HG02852 (cell line): ENCODE results near the gene IMPA2.
"Not testable (repeated sequence)": the region's sequence is repeated elsewhere in the genome, so short reads cannot be mapped to it uniquely, and the experiment has no call there.

ENCODE experiments used
- ATAC-seq: cut with Tn5 transposase; IDR thresholded peaks from one replicate; pipeline ENCODE4 v1.9.1; 2021; ENCODE audit warnings: mild to moderate bottlenecking, moderate library complexity; ENCODE audit not compliant: unreplicated experiment

Gene IMPA2

GRCh38 chr18:11981192-11981542, at the start of gene IMPA2:
TSS of gene IMPA2 (plus strand) at chr18:11981507. CDS start at chr18:11981670, 163 bp downstream.
- ATAC-seq: peak; percentile 41

GRCh38 chr18:11932393-11932792, 48.9 kb upstream of the IMPA2 start:
- ATAC-seq: no peak

- no peak for ATAC-seq
These were observed 43.3 kb upstream of the IMPA2 start for GRCh38 chr18:11937874-11938478.

- no peak for ATAC-seq
These were observed 40.4 kb upstream of the IMPA2 start for GRCh38 chr18:11940956-11941355.

DNA sequence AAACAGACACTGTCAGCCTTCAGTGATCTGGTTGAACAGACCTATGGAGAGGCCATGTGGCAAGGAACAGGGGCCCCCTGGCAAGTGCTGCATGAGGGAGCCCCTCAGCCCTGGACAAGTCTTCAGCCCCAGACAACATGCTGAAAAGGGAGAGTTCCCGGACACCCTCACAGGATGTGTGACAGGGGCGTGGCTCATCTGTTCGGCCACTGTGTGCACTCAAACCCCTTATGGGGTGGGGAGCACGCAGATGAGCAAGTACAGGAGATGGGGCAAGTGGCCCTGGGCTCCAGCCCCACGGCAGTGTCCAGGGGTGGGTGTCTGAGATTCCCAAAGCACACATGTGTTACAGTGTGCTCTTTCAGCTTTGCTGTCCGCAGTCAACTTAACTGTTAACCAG, 37.8 kb upstream of the IMPA2 start:
- ATAC-seq: no peak

- ATAC-seq: no peak
These were observed 37.1 kb upstream of the IMPA2 start for GRCh38 chr18:11944252-11944651.

DNA sequence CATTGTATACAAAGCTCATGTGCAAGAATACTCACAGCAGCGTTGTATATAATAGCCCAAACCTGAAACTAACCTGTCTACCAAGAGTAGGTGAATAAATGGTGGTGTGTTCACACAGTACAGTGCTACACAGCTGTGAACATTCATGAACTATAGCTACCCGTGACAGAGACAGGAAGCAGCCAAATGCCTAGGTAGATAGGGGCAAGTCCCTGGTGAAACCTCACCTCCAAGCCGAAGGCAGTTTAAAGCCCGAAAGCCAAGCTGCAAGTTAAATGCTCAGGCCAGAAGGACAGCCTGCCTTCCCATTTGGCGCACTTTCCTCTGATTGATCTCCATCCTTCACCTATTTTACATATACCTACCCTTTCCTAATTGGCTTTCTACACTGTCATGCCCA, 36.5 kb upstream of the IMPA2 start:
- ATAC-seq: no peak

DNA sequence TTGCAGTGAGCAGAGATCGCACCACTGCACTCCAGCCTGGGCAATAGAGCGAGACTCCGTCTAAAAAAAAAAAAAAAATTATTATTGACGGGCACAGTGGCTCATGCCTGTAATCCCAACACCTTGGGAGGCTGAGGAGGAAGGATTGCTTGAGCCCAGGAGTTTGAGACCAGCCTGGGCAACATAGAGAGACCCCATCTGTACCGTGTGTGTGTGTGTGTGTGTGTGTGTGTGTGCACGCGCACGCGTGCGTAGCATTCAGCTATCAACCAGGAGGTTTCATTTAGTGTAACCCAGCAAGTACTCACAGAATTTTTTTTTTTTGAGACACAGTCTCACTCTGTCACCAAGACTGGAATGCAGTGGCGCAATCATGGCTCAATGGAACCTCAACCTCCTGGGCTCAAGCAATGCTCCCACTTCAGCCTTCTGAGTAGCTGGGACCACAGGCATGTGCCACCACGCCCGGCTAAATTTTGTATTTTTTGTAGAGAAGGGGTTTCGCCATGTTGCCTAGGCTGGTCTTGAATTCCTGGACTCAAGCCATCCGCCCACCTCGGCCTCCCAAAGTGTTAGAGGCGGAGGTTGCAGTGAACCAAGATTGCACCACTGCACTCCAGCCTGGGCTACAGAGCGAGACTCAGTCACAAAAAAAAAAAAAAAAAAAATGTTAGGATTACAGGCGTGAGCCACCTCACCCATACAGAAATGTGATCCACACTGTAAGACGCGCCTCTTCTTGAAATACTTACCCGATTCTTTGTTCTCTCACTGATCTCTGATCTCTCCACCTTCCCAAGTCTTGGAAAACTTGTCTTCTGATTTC, 35.3 kb upstream of the IMPA2 start:
- not testable (repeated sequence) for ATAC-seq

- ATAC-seq: peak; percentile 17
These were observed 34.6 kb upstream of the IMPA2 start for GRCh38 chr18:11946756-11947155.

DNA sequence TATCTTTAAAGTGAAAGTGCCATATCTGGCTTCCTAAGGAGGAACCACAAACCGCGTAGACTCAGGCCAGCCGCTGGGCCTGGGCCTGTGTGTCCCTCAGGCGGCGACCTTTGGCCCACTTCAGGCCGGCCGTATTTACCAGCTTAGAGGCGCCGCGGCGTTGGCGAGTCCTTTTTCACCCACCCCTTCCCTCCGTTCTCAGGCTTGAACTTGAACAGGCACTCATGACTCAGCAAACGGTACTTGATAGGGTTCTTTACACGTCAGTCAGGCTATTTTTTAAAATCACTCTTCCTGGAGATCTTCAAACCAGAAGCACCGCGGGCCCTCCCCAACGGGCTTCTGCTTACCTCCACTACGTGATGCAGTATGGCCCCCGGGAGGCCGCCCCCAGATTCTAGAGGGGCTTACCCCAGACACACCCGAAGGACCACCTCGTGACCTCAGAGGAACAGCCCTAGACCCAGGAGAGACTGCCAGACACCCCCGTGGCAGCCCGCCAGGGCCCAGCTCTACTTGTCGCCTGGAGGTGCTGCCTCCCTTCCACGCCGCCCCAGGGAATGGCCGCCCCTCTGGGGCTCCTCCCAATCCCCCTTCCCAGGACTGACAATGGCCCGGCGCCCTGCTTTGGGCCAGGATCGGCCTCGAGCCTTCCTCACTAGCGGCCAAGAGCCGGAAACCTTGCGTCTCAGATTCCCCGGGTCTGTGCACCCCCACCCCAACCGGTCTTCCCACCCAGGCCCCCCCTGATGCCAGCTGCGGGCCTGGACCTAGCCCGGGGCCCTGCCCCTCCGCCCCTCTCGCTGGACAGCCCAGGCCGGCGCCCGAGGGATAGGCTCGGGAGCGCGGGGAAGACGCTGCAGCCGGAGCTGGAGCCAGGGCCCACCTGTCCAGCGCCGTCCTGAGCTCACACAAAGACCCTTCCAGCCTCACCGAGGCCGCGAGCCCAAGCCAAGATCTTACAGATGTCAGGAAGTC, 33.8 kb upstream of the IMPA2 start:
- peak; percentile 89 for ATAC-seq

DNA sequence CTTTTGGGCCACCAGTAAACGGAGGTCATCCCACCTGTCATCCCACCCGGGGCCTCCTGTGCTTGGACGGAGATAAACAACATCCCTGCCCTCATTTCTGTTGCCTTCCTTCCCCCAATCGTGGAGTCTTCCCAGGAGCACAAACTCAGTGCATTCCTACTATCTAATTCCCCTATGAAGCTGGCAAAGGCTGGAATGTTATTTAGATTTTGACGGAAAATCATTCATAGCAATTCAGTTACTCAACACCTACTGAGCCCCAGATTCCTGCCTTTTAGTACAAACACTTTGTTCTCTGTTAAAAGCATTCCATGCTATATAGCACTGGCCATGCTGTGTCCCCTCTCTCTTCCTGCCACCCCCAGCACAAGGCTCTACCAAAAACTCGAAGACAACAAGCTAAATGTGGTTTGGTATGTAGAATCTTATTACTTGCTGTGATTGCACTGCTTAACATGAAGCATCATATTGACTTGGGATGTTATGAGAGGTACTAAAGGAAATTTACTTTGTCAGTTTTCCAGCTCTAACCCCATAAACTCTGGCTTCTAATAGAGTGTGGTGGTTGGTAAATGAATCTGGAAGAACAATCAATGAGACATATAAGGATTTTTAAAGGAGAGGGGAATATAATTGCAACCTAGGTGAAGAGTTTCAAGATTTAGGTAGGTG, 32.3 kb upstream of the IMPA2 start:
- no peak for ATAC-seq

- no peak for ATAC-seq
These were observed 30.5 kb upstream of the IMPA2 start for GRCh38 chr18:11950824-11951223.

DNA sequence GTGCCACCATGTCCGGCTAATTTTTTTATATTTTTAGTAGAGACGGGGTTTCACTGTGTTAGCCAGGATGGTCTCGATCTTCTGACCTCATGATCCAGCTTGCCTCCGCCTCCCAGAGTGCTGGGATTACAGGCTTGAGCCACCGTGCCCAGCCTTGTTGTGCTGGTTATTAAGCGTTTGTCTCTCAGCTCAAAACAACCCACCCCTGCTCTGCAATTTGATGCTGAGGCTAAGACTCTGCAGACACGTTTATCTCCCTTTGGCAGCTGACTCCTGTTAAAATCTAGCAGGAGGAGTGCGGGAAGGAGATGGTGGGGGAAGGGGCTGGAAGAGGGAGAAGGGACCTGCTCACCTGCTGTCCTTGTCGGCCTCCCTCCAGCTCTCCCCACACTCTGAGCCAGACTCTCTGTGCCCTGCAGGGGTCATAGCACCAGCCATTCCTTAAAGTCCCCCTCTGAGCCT, 29.9 kb upstream of the IMPA2 start:
- no peak for ATAC-seq

GRCh38 chr18:11953113-11953512, 28.2 kb upstream of the IMPA2 start:
- no peak for ATAC-seq

- ATAC-seq: no peak
These were observed 25.9 kb upstream of the IMPA2 start for GRCh38 chr18:11955239-11956029.

DNA sequence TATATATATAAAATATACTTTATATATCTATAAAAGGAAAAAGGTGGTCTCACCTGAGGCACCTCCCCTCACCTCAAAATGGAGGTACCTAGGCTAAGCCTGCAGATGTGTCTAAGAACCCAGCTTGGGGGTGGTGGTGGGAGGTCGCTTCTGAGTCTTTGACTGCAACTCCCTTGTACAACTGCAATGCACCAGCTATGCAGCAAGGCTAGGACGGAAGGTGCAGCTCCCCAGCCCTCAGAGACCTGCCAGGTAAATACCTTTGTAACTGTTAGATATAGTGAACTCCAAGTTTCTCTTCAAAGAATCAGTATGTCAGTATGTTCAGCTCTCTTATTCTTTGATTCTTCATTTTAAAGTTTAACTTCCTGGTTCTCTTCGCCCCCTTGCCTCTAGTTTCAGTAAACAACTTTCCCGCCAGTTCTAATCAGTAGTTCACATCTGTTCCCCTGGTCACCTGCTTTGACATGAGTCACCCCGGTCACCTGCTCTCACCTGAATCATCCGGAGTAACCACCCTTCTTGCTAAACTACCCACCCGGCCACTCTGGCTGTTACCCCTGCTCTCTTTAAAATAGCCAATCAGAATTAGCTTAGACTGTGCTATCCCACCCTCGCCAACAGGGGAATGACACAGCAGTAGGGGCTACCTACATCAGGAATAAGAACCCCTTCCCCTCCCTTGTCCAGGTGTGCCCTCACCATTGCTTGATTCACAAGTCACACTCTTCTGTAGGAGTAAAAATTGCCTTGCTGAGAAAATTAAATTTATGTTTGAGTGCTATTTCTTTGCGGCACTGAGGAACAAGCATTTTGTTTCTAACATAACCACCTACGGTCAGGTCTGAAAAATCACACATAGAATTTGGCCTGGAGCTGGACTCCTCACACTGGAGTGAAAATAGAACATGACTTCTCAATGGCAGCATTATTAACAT, 24.7 kb upstream of the IMPA2 start:
- ATAC-seq: no peak

- no peak for ATAC-seq
These were observed 23.7 kb upstream of the IMPA2 start for GRCh38 chr18:11957636-11958035.

- ATAC-seq: not testable (repeated sequence)
These were observed 21.7 kb upstream of the IMPA2 start for GRCh38 chr18:11959651-11960050.
